DOHH2 (cell line): Measurements from ENCODE around the gene AHSG.

ENCODE experiments used
- EZH2phosphoT487 ChIP-seq: fragments of 200-600 bp; sonication (generic); IDR thresholded peaks from 2 replicates; pipeline ENCODE4 v1.6.1; 2017; ENCODE audit warnings: borderline replicate concordance, mild to moderate bottlenecking, antibody characterized with exemption, low read length, moderate library complexity, mixed read lengths
- TF ChIP-seq, protein P1 (sequence below): fragments of 200-600 bp; sonication (generic); IDR thresholded peaks from one replicate; pipeline ENCODE4 v1.5.1; 2014; ENCODE audit warnings: antibody characterized with exemption, mild to moderate bottlenecking, low read depth, low read length; ENCODE audit not compliant: poor library complexity, severe bottlenecking

DNA sequence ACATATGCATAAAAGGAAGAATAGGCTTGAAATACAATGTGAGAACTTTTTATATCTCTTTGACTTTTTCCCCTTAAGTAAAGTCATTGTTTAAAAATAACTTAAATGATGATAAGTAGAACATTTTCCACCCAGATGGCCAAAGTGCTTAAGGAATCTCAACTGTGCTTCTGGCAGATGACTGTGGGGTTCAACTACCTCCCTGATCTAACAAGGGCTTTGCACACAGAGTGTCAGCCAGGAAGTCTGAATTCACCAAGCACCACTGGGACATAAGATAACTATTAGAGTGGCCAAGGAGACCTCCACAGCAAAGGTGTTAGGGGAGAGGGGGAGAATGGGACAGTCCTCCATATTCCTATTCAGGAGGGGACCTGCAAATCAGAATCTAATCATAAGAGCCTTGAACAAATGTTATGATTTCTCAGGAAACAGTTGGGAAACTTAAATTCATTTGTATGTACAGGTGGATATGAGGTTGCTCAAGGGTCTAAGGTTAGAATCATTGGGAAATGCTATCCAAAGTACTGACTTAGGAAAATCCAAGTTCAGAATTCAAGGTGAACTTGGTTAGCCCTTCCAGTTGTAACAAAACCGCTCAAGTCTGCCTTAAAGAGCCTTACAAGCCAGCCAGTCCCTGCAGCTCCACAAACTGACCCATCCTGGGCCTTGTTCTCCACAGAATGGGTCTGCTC lies 27.1 kb downstream of the AHSG start, which contains the start of gene FETUB:
- TF ChIP-seq, protein P1, sequence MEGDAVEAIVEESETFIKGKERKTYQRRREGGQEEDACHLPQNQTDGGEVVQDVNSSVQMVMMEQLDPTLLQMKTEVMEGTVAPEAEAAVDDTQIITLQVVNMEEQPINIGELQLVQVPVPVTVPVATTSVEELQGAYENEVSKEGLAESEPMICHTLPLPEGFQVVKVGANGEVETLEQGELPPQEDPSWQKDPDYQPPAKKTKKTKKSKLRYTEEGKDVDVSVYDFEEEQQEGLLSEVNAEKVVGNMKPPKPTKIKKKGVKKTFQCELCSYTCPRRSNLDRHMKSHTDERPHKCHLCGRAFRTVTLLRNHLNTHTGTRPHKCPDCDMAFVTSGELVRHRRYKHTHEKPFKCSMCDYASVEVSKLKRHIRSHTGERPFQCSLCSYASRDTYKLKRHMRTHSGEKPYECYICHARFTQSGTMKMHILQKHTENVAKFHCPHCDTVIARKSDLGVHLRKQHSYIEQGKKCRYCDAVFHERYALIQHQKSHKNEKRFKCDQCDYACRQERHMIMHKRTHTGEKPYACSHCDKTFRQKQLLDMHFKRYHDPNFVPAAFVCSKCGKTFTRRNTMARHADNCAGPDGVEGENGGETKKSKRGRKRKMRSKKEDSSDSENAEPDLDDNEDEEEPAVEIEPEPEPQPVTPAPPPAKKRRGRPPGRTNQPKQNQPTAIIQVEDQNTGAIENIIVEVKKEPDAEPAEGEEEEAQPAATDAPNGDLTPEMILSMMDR, result no peak
- no peak for TF ChIP-seq EZH2phosphoT487
